ENCODE data around the gene SRRM5.
"Not testable (repeated sequence)": the region's sequence is repeated elsewhere in the genome, so short reads cannot be mapped to it uniquely, and the experiment has no call there.

The SRRM5 gene

DNA sequence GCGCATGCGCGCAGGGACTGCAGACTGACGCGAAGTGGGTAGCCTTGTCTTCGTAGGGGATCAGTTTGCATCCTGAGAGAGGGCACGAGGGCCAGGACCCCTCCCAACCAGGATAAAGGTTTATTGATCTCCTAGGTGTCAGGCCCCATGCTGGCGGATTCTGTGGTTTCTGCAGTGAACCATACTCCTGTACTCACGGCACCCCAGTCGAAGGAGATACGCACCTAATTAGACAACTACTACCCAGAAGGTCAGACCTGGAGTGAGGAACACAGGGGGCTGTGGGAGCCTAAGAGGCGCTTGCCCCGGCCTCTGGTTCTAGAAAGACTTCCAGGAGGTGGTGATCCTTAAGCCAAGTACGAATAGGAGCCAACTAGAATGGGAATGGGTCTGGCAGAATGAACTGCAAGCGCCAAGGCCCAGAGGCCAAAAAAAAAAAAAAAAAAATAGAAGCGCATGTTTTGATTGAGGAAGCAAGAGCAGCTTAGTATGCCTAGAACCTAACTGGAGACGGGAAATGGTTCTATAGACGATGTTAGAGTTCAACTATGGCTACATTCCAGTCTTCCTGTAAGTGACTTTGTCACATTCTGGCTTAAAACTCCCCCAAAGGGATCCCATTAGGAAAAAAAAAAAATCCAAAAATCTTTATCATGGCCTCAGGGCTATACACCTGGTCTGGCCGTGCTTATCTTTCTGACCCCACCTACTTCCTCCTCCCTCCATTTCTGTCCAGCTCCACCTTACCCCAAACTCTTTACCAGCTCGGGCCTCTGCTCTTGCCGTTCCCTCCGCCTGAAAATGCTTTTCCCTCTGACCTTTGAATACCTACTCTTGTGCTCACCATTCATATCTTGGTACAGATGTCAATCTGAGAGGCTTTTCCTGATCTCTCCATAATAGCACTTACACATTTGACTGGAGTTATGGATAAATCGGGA, 8.4 kb downstream of the SRRM5 start:
- no peaks in the 10 kb centered on the region for H3K27me3 Mint-ChIP-seq
- H3K4me1 Mint-ChIP-seq = peaks cover 39% of the 10 kb centered on the region
- no peaks in the 10 kb centered on the region for H3K36me3 Mint-ChIP-seq
- peak overlapping the region; percentile 96 for H3K27ac Mint-ChIP-seq
- H3K9me3 Mint-ChIP-seq = no peaks in the 10 kb centered on the region
- peak overlapping the region; percentile 95 for H3K4me3 Mint-ChIP-seq

DNA sequence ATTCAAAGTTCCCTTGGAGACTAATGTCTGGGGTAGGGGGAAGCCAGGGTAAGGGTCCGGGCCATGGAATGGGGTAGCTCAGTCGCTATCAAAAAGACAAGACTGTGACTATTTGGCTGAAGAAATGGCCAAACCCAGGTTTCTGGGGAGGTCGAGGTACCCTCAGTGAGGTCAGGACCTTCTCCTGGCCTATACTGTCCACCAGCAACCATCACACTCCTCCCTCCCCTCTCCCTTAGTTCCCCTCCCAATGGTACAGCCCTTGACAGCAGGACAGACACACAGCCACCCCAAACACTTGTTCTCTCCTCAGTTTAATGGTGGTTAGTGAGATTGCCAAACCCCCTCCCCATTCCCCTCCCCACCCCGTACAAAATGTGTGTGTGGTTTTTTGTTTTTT, 10.2 kb downstream of the SRRM5 start:
- Mint-ChIP-seq H3K4me1 (peaks cover 27% of the 10 kb centered on the region), H3K27ac (no peak overlapping the region)

DNA sequence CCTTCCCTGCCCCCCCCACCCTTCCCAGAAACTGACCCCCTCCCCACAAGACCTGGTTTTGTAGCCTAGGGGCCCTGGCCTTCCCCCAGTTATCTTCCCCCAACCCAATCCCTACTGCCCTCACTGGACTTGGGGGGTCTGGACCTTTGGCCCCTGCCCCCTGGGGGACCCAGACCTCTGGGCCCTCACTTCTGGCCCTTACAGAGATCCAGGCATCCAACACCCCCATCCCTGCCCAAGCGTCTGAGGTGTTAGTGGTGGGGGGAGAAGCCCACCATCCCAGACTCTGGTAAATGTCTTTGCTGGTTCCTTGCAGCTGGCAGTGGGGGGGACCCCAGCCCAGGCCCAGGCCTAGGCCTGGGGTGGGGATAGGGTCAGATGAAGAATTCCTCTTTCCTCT, 11.1 kb downstream of the SRRM5 start:
- Mint-ChIP-seq H3K4me3 (no peak overlapping the region), H3K4me1 (peaks cover 27% of the 10 kb centered on the region), H3K36me3 (no peaks in the 10 kb centered on the region), H3K27me3 (no peaks in the 10 kb centered on the region), H3K9me3 (no peaks in the 10 kb centered on the region), H3K27ac (no peak overlapping the region)

More for the DNA sequence above, 10.2 kb downstream of the SRRM5 start:
- no peaks in the 10 kb centered on the region for H3K27me3 Mint-ChIP-seq
- no peaks in the 10 kb centered on the region for H3K9me3 Mint-ChIP-seq
- no peak overlapping the region for H3K4me3 Mint-ChIP-seq
- no peaks in the 10 kb centered on the region for H3K36me3 Mint-ChIP-seq

DNA sequence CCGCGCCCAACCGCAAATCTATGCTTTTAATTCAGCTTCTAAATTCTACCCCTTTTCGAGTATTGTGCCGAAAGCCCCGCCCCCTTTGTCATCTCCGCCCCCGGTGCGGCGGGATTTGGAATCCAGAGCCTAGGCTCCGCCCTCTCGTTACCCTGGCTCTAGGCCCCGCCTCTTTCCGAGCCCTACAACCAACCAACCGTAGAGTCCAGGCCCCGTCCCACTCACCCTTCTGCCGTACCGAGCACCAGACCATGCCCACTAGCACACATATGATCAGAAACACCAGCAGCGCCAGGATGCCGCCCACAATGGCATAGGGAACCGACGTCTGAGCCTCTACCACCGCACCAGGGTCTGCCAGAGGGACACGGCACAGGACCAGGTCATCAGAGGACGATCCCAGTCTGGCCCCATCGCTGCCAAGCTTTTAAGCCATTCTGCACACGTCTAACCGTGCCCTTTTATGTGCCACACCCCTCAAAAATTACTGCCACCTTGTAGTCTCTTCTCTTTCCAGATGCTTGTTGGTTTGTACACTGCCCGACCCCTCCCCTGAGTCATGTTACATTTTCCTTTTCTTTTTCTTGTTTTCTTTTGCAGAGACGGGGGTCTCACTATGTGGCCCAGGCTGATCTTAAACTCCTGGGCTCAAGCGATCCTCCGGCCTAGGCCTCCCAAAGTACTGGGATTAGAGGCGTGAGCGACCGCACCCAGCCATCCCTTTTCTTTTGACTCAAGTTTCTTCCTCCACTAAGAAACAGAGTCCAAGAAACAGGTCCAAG, 12.2 kb downstream of the SRRM5 start:
- no peak overlapping the region for H3K4me3 Mint-ChIP-seq
- H3K27me3 Mint-ChIP-seq = no peaks in the 10 kb centered on the region

DNA sequence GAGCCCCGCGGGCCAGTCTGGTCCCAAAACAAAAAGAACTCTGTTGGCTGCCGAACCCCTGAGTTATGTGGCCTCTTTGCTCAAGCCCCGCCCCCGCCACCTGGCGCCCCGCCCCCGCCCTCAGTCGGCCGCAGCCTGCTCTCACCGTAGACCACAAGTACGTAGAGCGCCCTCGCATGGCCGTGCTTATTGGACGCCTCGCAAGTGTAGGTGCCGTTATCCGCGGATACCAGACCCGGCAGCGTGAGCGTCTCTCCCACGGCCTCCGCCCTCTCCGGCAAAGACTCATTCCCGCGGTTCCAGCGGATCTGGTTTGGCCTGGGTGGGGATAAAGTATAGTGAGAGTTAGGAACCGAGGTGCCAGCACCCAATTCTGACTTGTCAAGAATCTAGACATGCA, 13.0 kb downstream of the SRRM5 start:
- no peaks in the 10 kb centered on the region for H3K9me3 Mint-ChIP-seq
- no peak overlapping the region for H3K4me3 Mint-ChIP-seq
- no peaks in the 10 kb centered on the region for H3K27me3 Mint-ChIP-seq
- peaks cover 21% of the 10 kb centered on the region for H3K4me1 Mint-ChIP-seq
- no peak overlapping the region for H3K27ac Mint-ChIP-seq
- no peaks in the 10 kb centered on the region for H3K36me3 Mint-ChIP-seq

More for the DNA sequence above, 12.2 kb downstream of the SRRM5 start:
- peak overlapping the region; percentile 12 for H3K27ac Mint-ChIP-seq
- H3K9me3 Mint-ChIP-seq = no peaks in the 10 kb centered on the region
- H3K36me3 Mint-ChIP-seq = no peaks in the 10 kb centered on the region
- H3K4me1 Mint-ChIP-seq = peaks cover 22% of the 10 kb centered on the region

DNA sequence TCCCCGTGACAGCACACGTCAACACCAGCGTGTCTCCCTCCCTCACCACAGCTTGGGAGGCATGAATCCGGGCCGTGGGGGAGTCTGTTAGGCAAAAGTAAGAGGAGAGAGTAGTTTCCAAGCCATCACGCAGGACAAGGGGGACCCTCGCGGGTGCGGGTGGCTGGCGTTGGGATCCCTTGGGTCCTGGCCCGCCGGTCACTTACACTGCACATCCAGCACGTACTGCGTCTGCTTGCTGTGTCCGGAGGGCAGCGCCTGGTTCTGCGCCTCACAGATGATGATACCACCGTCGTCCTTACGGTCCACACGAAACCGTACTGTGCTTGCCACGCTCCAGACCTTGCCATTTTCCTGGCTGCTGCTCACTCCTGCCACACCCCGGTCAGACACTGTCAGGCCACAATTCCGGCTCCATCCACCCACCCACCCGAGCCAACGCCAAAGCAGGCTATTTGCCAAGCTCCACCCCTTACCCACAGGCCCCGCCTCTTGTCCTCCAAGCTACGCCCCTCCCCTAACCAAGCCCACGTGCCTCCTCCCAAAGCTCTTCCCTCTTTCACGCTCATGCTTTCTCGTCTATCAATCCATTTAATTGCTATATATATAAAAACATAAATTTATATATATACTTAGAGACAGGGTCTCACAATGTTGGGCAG, 14.2 kb downstream of the SRRM5 start:
- Mint-ChIP-seq H3K4me1 (peaks cover 12% of the 10 kb centered on the region), H3K9me3 (no peaks in the 10 kb centered on the region)

DNA sequence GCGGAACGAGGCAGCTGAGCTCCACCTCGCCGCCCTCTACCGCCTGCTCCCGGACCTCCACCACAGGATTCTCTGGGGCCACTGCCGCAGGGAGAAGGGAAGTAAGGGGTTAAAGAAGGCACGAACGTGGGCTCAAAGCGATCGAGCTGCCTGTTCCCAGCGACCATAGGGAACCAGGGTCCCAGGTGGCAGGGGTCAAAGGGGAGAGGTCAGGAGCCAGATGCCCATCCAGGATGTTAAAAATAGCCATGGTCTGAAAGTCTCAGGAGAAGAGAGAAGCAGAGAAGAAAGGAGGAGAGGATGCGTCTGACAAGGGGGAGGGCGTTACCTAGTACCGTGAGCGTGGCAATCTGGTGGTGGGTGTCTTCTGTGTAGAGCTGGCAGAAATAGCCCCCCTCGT, 14.9 kb downstream of the SRRM5 start:
- peaks cover 8% of the 10 kb centered on the region for H3K4me1 Mint-ChIP-seq
- H3K9me3 Mint-ChIP-seq = no peaks in the 10 kb centered on the region
- no peaks in the 10 kb centered on the region for H3K36me3 Mint-ChIP-seq
- H3K4me3 Mint-ChIP-seq = no peak overlapping the region
- no peaks in the 10 kb centered on the region for H3K27me3 Mint-ChIP-seq
- no peak overlapping the region for H3K27ac Mint-ChIP-seq

More for the DNA sequence above, 14.2 kb downstream of the SRRM5 start:
- no peaks in the 10 kb centered on the region for H3K27me3 Mint-ChIP-seq
- H3K4me3 Mint-ChIP-seq = no peak overlapping the region
- H3K27ac Mint-ChIP-seq = no peak overlapping the region
- no peaks in the 10 kb centered on the region for H3K36me3 Mint-ChIP-seq

DNA sequence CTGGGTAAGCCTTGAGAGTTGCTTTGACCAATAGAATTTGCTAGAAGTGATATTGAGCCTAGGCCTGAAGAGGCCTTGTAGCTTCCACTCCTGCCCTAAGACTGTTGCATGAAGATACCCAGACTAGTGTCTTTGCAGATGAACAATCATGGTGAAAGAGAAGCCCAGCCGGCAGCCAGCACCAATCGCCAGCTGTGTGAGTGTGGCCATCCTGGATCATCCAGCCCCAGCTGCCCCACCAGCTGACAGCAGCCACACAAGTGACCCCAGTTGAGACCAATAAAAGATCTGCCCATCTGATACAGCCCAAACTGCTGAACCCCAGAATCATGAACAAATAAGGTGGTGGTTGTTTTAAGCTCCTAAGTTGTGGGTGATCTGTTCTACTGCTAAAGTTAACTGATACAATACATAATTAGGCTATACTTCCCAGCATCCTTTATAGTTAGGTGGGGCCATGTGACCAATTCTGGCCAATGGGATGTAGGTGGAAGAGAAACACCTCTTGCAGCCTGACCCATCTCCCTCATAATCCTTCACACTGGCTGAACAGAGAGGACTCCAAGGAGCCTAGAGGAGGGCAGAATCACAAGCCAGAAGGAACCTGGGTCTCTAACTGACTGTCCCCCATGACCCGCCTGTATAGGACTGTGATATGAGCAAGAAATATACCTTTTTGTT, 16.9 kb downstream of the SRRM5 start:
- Mint-ChIP-seq H3K36me3 (no peaks in the 10 kb centered on the region), H3K4me3 (no peak overlapping the region), H3K27ac (no peak overlapping the region), H3K27me3 (no peaks in the 10 kb centered on the region), H3K9me3 (no peaks in the 10 kb centered on the region), H3K4me1 (peaks cover 8% of the 10 kb centered on the region)

DNA sequence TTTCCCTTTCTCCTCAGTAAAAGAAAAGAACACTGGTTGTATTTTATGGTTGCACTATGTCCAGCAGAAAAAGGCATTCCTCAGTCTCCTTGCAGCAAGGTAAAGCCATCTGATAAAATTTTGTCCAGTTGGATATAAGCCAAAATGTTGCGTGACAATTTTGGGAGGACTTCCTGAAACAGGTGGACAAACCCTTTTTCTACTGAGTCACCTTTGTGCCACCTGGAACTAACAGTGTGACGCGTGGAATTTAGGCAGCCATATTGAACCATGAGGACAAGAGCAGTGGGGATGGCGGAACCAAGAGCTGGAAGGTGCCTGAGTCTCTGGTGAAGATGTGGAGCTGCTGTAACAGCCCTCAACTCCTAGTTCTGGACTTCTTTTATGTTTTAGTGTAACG, 19.6 kb downstream of the SRRM5 start:
- Mint-ChIP-seq H3K36me3 (no peaks in the 10 kb centered on the region), H3K9me3 (no peaks in the 10 kb centered on the region), H3K4me3 (no peak overlapping the region), H3K27ac (no peak overlapping the region), H3K4me1 (no peaks in the 10 kb centered on the region), H3K27me3 (no peaks in the 10 kb centered on the region)

DNA sequence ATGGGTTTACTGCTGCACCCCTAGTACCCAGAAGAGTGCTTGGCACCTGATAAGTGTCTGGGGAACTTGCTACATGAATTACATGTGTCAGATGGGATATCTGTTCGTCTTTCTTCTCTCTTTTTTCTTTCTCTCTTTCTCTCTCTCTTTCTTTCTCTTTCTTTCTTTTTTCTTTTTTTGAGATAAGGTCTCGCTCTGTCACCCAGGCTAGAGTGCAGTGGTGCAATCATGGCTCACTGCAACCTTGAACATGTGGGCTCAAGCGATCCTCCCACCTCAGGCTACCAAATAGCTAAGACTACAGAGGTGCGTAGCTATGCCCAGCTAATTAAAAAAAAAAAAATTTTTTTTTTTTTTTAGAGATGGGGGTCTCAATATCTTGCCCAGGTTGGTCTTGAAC, 21.6 kb downstream of the SRRM5 start:
- Mint-ChIP-seq H3K4me1 (peaks cover under 1% of the 10 kb centered on the region), H3K4me3 (no peak overlapping the region), H3K27ac (no peak overlapping the region), H3K9me3 (no peaks in the 10 kb centered on the region), H3K36me3 (no peaks in the 10 kb centered on the region), H3K27me3 (no peaks in the 10 kb centered on the region)

DNA sequence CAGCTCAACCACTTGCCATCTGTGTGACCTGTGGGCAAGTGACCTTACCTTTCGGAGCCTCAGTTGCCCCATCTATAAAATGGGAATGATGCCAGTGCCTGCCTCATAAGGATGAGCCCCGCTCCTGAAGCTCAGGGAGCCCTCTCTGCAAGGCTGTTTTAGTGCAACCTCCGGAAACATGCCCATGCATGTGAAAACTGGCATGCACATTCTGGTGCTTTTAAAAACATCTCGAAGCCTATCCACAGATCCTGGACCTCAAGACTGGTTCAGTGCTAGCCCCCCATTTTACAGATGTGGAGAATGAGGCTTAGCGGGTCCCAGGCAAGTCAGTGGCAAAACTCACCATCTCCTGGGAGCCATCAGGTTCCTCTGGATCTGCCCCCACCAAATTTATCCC, 22.2 kb downstream of the SRRM5 start:
- Mint-ChIP-seq H3K4me3 (no peak overlapping the region), H3K9me3 (no peaks in the 10 kb centered on the region), H3K4me1 (peaks cover 6% of the 10 kb centered on the region), H3K27ac (no peak overlapping the region), H3K27me3 (peaks cover 3% of the 10 kb centered on the region), H3K36me3 (no peaks in the 10 kb centered on the region)

DNA sequence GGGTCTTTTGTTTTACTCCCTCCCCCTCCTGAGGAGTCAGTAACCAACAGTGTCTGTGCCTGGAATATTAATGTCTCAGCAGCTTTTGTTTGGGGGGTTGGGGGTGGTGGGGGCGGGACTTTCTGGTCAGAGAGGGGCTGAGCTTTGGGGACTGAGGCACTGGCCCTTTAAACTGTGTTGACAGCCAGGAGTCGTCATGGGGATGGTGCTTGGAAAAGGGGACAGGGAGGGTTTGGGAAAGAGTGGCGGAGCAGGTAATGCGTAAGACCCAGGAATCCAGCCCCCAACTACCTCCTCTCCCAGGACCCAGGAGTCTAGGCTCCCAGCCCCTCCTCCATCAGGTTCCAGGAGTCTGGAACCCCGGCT, 22.6 kb downstream of the SRRM5 start:
- Mint-ChIP-seq H3K36me3 (no peaks in the 10 kb centered on the region), H3K9me3 (no peaks in the 10 kb centered on the region), H3K27me3 (peaks cover 4% of the 10 kb centered on the region), H3K4me1 (peaks cover 8% of the 10 kb centered on the region), H3K27ac (no peak overlapping the region), H3K4me3 (no peak overlapping the region)

DNA sequence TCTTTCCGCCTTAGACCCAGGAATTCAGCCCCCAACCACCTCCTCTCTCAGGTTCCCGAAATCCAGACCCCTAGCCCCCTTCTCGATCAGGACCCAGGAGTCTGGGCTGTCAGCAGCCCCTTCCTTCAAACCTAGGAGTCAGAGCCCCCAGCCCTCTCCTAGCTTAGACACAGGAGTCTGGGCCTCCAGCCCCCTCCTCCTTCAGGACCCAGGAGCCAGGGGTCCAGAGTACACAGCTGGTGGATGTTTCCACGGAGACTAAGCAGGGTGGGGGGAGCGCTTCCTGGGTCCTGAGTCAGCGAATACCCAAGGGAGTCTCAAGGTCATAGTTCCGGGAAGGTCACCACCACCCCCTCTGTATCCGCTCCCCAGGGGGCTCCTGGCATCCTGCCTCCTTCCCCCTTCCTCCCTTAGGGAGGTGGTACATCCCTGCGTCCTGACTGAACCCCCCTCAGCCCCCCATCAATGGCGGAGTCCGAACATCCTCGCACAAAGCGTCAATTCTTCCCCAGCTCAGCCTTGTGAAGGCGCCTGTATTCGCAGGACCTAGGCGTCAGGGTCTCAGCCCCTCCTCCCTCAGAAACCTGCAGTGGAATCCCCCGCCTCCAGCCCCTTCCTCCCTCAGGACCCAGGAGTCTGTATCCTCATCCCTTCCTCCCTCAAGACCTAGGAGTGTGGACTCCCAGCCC, 23.1 kb downstream of the SRRM5 start:
- Mint-ChIP-seq H3K4me3 (no peak overlapping the region), H3K27me3 (peaks cover 4% of the 10 kb centered on the region), H3K4me1 (peaks cover 8% of the 10 kb centered on the region)

DNA sequence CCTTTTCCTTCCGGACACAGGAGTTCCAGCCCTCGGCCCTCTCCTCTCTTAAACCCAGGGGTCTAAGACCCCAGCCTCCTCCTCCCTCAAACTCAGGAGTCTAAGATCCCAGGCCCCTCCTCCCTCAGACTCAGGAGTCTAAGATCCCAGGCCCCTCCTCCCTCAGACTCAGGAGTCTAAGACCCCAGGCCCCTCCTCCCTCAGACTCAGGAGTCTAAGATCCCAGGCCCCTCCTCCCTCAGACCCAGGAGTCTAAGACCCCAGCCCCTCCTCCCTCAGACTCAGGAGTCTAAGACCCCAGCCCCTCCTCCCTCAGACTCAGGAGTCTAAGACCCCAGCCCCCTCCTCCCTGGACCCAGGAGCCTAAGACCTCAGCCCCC, 23.7 kb downstream of the SRRM5 start:
- peaks cover 10% of the 10 kb centered on the region for H3K4me1 Mint-ChIP-seq
- H3K4me3 Mint-ChIP-seq, H3K9me3 Mint-ChIP-seq, H3K27ac Mint-ChIP-seq, H3K27me3 Mint-ChIP-seq, H3K36me3 Mint-ChIP-seq: not testable (repeated sequence)

More for the DNA sequence above, 23.1 kb downstream of the SRRM5 start:
- Mint-ChIP-seq H3K36me3 (no peaks in the 10 kb centered on the region), H3K9me3 (no peaks in the 10 kb centered on the region), H3K27ac (no peak overlapping the region)
